Stimulated activated CD4-positive, alpha-beta T cell treated with anti-CD3 and anti-CD28 coated beads, Interleukin-4, amount 100 ng/mL, for 24 hours (primary cell): ENCODE results near the gene PRDM16.

Experiments
- DNase-seq: peaks from one replicate; pipeline ENCODE4 v3.0.0-alpha.2; 2020

PRDM16 gene

GRCh38 chr1:3055051-3055450 lies 14.0 kb upstream of the PRDM16 start:
- DNase-seq, result no peak

DNA sequence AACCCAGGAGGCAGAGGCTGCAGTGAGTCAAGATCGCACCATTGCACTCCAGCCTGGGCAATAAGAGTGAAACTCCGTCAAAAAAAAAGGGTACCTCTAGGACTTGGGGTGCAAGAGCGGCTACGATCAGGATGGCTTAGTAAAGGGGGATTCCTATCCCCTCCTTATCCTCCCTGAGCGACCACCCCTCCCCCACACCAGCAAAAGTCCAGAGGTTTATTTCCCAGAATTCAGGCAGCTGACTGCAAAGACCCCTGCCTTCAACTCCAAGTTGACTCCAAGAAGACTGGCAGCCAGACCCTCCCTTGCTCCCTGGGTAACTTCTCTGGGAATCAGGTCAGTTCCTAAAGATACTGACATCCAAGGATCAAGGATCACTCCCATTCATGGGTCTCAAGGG lies 12.4 kb upstream of the PRDM16 start:
- DNase-seq, result no peak

GRCh38 chr1:3058263-3059030 lies 10.6 kb upstream of the PRDM16 start:
- DNase-seq, result no peak

- DNase-seq, result no peak
Measured at GRCh38 chr1:3060127-3060526, 8.9 kb upstream of the PRDM16 start.

- no peak for DNase-seq
Measured at GRCh38 chr1:3060601-3061551, 8.1 kb upstream of the PRDM16 start.

- DNase-seq, result no peak
Measured at GRCh38 chr1:3061566-3061965, 7.4 kb upstream of the PRDM16 start.

- no peak for DNase-seq
Measured at GRCh38 chr1:3061981-3062615, 6.9 kb upstream of the PRDM16 start.

DNA sequence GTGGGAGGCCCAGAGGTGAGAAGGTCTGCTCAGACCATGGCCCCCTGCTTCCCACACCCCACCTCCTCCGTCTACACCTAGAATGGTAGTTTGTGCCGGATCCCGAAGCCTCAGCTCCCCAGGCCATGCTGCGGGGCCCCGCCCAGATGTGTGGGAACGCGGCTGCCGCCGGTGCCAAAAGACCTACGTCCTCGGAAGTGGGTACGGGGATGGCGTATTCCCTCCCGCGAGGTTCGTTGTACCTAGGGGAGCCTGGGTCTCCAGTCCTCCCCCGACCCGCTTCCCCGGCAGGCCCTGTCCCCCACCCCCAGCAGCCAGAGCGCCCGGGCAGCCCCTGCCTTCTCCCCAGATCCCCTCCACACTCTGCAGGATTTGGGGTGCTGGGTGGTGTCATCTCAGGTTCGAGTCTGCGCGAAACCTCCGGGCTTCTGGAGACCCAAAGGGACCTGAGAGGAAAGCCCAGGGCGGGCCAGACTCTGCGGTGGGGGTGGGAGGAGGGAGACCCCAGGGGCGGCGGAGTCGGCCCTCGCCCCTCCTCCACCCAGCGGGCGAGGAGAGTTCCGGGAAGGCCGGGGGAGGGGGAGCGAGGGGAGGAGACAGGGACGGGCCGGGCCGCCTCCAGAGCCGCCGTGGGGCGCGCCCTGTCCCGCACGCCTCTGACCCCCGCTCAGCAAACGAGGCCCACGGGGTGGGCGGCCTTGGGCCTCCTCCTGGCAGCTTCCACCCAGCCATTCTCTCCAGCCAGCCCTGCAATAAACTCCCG lies 6.2 kb upstream of the PRDM16 start:
- no peak for DNase-seq

GRCh38 chr1:3063379-3064295 lies 5.4 kb upstream of the PRDM16 start:
- no peak for DNase-seq

DNA sequence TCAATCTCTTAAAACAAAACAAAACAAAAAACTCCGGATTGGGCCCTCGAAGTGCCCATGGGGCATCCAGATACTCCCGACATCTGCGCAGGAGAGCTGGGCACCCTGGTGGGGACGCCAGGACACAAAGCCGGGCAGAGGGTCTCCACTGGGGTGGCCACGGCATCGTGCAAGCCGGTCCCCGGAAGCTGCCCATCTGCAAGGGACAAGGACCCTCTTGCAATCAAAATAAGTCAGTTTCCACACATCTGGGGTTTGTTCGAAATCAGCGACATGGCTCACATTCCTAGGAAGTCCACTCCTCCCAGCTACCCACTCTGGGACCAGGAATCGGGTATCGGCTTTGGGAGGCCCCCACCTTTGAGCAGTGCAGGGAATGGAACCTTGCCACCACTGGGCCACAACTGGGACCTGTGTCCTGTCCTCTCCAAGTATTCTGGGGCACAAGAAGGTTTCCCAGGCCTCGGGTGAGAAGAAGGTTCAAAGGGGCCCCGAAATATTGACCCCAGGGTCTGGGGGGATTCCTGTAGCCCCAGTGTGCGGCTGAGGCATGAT lies 4.6 kb upstream of the PRDM16 start:
- no peak for DNase-seq

GRCh38 chr1:3064901-3065300 lies 4.1 kb upstream of the PRDM16 start:
- DNase-seq, result no peak

DNA sequence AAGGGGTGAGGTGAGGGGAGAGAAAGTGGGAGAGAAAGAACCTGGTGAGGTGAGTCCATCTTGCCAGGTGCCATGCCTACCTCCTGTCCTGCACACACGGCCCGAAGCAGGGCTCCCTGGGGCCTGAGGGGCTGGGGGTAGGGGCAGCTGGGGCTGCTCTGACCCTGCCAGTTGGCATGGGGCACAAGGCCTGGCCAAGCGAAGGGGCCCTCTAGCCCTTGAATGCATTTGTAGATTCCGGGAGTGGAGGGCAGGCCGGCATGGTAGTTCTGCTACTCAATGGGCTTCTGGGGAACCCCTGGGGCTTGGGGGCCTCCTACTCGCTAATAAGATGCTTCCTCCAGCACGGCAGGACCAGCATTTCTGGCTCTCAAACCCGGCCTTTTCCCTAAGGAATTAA lies 3.6 kb upstream of the PRDM16 start:
- DNase-seq, result no peak

DNA sequence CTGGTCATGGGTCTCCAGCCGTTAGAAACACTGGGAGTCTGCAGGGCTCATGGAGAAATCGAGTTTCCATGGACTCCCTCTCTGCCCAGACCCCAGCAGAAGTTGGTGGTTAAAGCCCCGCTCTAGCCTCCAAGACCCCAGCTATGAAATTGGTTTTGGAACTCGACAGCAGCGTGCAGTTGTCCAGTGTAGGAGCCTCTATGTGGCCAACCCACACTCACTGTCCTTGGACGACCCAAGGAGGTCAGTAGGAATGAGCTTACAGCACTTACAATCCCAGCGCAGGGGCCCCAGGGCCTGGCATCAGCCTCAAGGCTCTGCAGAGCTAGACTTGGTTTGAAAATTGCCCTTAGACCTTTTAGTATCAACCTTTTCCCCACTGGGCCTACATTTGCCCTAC lies 3.2 kb upstream of the PRDM16 start:
- DNase-seq, result no peak

DNA sequence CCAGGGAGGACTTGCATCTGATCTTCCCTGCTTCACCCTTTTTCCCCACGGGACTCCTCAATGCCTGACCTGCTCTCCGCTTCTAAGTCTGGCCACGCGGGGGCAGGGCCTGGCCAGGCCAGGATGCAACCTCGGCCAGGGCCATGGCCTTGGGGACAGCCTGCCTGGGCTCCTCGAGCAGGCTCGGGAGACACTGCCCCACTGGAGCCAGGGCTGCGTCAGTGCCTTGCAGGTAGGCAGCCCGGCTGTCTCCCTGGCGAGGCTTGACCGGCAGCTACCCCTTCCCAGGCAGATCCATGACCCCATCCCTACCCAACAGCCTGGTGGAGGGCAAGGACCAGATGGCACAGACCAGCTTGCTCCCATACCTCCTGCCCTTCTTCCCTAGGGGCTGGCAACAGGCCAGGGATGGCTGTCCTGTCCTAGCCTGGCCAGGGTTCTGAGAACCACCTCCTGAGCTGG lies 2.7 kb upstream of the PRDM16 start:
- no peak for DNase-seq

DNA sequence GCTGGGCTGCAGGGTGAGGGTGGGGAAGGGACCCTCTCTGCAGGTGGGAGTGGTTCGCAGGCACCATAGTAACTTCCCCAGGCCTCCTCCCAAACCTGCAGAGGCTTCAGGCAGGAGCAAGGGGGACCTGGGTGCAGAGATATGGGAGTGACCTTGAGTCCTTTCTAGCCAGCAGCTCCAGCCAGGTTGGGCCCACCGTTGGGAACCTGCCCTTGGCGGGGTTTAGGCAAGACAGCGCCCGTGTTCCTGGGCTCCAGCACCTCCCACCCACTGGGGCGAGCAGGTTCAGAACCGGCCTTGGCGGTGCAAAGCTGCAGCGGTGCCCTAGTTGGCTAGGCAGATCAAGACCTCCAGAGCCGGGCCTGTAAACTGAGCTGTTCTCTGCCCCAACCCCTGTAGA lies 2.2 kb upstream of the PRDM16 start:
- no peak for DNase-seq

DNA sequence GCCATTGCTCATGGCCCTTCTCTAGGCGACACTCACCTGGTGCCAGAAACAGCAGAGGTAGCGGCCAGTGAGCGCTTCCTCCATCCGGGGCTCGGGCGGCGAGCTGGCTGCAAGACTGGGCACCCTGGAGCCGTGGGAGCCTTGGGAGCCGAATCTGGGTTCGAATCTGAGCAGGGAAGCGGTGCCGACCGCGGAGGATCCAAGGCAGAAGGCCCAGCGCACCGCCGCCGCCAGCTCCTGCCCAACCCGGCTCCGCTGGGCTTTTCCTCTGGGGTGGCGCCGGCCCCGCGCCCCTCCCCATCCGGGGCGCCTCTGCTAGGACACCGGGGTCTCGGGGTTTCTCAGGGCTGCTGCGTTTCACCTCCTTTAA lies 1.7 kb upstream of the PRDM16 start:
- DNase-seq, result no peak

DNA sequence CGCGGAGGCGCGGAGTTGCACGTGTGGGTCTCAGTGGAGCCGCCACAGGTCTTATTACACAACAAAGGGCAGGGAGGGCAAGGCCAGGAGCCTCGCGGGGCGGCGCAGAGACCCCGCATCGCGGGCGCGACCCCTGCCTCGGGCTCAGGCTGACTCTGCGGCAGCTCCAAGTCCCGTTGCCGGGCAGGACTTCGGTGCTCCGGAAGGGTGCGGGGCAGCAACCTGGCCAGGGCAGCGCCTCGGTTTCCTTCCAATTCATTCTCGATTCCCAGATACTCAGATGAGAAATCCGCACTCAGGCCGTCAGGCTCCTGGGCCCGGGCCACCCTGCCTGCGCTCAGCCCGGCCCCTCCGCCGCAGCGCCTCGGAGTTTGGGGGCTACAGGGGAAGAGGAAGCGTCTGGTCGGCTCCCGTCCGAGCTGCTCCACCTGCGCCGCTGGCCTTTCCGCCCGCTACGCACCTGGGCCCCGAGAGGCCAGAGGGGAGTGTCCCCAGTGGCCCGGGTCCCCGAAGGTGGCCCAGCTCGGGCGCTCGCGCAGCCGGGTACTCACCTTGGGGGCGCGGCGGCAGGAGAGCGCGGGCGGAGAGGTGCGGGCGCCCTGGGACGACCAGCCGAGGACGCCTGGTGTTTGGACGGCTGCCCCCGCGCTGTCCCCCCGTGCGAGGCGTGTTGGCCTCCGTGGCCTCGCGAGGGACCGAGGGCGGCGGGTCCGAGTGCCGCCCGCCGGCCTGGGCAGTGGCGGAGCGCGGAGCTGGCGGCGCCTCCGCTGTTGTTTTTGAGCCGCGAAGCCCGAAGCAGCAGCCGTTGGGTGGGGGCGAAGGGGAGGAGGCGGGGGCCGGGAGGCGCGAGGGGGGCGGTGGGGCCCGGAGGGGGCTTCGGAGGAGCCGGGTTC lies 1.1 kb upstream of the PRDM16 start:
- DNase-seq, result no peak

DNA sequence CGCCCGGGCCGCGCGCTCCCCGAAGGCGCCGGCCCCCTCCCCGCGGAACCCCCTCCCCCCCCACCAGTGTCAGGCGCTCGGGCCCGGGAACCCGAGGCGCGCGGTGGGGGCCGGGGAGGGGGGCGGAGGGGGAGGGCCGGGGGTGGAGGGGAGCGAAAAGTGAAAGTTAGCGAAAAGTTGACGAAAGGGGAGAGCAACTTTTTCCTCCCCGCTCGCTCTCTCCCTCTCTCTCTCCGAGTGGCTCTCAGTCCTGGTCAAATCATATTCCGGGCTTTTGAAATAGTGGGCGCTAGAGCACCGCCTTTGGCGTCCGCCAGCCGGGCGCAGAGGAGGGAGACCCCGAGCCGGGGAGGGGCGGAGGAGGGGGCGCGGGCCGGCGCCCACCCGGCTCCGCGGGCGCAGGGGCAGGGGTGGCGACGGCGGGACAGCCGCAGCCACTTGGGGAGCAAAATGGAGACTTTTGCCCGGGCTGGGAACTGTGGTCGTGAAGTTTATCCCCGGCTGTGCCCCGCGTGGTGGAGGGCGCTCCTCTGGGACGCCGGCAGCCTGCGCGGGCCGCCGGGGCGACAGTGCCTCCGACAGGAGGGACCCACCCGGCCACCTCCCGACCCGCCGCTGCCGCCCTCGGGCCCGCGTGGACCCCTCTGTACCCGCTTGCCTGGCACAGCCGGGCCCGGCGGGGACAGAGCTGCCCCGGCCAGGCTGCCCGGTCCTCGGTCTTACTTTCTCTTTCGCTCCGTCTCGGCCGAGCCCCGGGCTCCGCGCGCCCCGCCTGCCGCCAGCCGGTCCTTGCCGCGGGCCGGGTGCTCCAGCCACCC lies 697 bp downstream of the PRDM16 start:
- DNase-seq, result no peak

DNA sequence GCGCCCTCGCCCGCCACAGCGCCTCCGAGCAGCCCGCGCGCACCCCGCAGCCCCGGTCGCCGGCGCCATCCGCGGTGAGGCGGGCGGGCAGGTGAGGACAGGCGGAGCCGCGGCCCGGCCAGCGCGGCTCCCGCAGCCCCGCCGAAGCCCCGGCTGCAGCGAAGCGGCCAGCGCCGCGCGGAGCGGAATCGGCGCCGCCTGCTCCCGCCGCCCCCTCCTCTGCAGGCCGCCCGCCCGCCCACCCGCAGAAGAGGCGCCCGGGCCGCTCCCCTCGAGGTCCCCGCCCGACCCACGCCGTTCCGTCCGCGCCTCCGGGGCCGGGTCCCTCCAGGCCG lies 1.3 kb downstream of the PRDM16 start:
- DNase-seq, result no peak
